Measurements from ENCODE around the gene WNK4.

The WNK4 gene

GRCh38 chr17:42797067-42798007, 16.9 kb downstream of the WNK4 start:
- DNase-seq (ENCODE audit: low read depth, low spot score) = no peak

- DNase-seq (ENCODE audit: low read depth, low spot score) = no peak
Measured at GRCh38 chr17:42798011-42798382, 17.6 kb downstream of the WNK4 start.

- peak; percentile 94 for DNase-seq (ENCODE audit: low read depth, low spot score)
Measured at GRCh38 chr17:42798383-42799380, 18.3 kb downstream of the WNK4 start, which contains the start of the genes CNTD1 and COA3. CNTD1 (plus strand) TSS chr17:42798861; CDS start chr17:42799068, 207 bp downstream. COA3 (minus strand) TSS chr17:42798704; CDS start chr17:42798681, 23 bp downstream.

- DNase-seq (ENCODE audit: low read depth, low spot score) = peak; percentile 59
Measured at GRCh38 chr17:42803074-42803883, 22.9 kb downstream of the WNK4 start.

GRCh38 chr17:42804918-42805367, 24.5 kb downstream of the WNK4 start:
- DNase-seq (ENCODE audit: low read depth, low spot score) = no peak

- no peak for DNase-seq (ENCODE audit: low read depth, low spot score)
Measured at GRCh38 chr17:42806249-42806648, 25.8 kb downstream of the WNK4 start.

GRCh38 chr17:42809250-42809649, 28.8 kb downstream of the WNK4 start:
- peak; percentile 62 for DNase-seq (ENCODE audit: low read depth, low spot score)

GRCh38 chr17:42814633-42815399, 34.4 kb downstream of the WNK4 start:
- peak; percentile 89 for DNase-seq (ENCODE audit: low read depth, low spot score)

GRCh38 chr17:42817866-42818265, 37.5 kb downstream of the WNK4 start:
- DNase-seq (ENCODE audit: low read depth, low spot score) = peak; percentile 46

- DNase-seq (ENCODE audit: low read depth, low spot score) = no peak
Measured at GRCh38 chr17:42818379-42818778, 38.0 kb downstream of the WNK4 start.

- peak; percentile 71 for DNase-seq (ENCODE audit: low read depth, low spot score)
Measured at GRCh38 chr17:42819939-42820535, 39.6 kb downstream of the WNK4 start.

GRCh38 chr17:42821176-42821575, 40.8 kb downstream of the WNK4 start:
- DNase-seq (ENCODE audit: low read depth, low spot score) = no peak

- DNase-seq (ENCODE audit: low read depth, low spot score) = no peak
Measured at GRCh38 chr17:42827472-42827871, 47.1 kb downstream of the WNK4 start.

GRCh38 chr17:42830971-42831370, 50.6 kb downstream of the WNK4 start:
- DNase-seq (ENCODE audit: low read depth, low spot score) = no peak

GRCh38 chr17:42832213-42832933, 52.0 kb downstream of the WNK4 start:
- DNase-seq (ENCODE audit: low read depth, low spot score) = no peak

- peak; percentile 95 for DNase-seq (ENCODE audit: low read depth, low spot score)
Measured at GRCh38 chr17:42832934-42833766, 52.7 kb downstream of the WNK4 start, which contains the start of gene PSME3. PSME3 (plus strand) TSS chr17:42833397; CDS start chr17:42833632, 235 bp downstream.

GRCh38 chr17:42833767-42834422, 53.5 kb downstream of the WNK4 start:
- DNase-seq (ENCODE audit: low read depth, low spot score) = no peak

- DNase-seq (ENCODE audit: low read depth, low spot score) = no peak
Measured at GRCh38 chr17:42835732-42836131, 55.3 kb downstream of the WNK4 start.
